Calu3 (cell line): ENCODE data around the gene BCAS3. TPM values are rescaled to one million over a fixed set of nuclear protein-coding genes. Genes with fewer than 3 reads are reported as not detected.

Experiments used
- BruUV-seq: library from RNA; stranded (reverse); fragments of 400-500 nt; replicated peaks from 2 replicates; lab custom pipeline; 2021; lab: Mats Ljungman, UMichigan
- CTCF ChIA-PET: fragments of 300-600 bp; sonication (Branson Sonifier 250); formaldehyde crosslinking; loops from one replicate; lab custom pipeline; 2022; ENCODE audit warnings: antibody characterized with exemption; lab: Charles Lee
- DNase-seq: peaks from one replicate; pipeline ENCODE4 v3.0.0; 2022
- H3K27ac Mint-ChIP-seq: one replicate; pipeline ENCODE4 v1.8.0; 2022; ENCODE audit warnings: mixed read lengths; ENCODE audit not compliant: unreplicated experiment
- H3K27me3 Mint-ChIP-seq: one replicate; pipeline ENCODE4 v1.8.0; 2022; ENCODE audit warnings: mixed read lengths; ENCODE audit not compliant: unreplicated experiment
- H3K36me3 Mint-ChIP-seq: one replicate; pipeline ENCODE4 v1.8.0; 2022; ENCODE audit warnings: mild to moderate bottlenecking, moderate library complexity, mixed read lengths; ENCODE audit not compliant: insufficient read depth, unreplicated experiment
- H3K4me1 Mint-ChIP-seq: one replicate; pipeline ENCODE4 v1.8.0; 2022; ENCODE audit warnings: mild to moderate bottlenecking, low read depth, mixed read lengths; ENCODE audit not compliant: unreplicated experiment
- H3K4me3 Mint-ChIP-seq: one replicate; pipeline ENCODE4 v1.8.0; 2022; ENCODE audit warnings: mild to moderate bottlenecking, low read depth, moderate library complexity, mixed read lengths; ENCODE audit not compliant: unreplicated experiment
- H3K9me3 Mint-ChIP-seq: one replicate; pipeline ENCODE4 v1.8.0; 2022; ENCODE audit warnings: low read depth, mixed read lengths; ENCODE audit not compliant: unreplicated experiment
- intact Hi-C: fragments of 100-400 bp; cut with micrococcal nuclease; formaldehyde crosslinking; loops from one replicate; pipeline ENCODE4 v1.10.0; 2022; ENCODE audit not compliant: unreplicated experiment
- total RNA-seq: library from RNA; stranded (reverse); gene quantifications from 2 replicates; pipeline ENCODE4 v1.2.3, GENCODE V29; 2022
- TF ChIP-seq, protein P1 (sequence below): fragments of 200-600 bp; IDR thresholded peaks from one replicate; pipeline ENCODE4 v1.8.0; 2022; ENCODE audit warnings: antibody characterized with exemption; ENCODE audit not compliant: unreplicated experiment

Gene BCAS3
- total RNA-seq, 1 experiment from 2014 or later = 10.9 TPM

DNA sequence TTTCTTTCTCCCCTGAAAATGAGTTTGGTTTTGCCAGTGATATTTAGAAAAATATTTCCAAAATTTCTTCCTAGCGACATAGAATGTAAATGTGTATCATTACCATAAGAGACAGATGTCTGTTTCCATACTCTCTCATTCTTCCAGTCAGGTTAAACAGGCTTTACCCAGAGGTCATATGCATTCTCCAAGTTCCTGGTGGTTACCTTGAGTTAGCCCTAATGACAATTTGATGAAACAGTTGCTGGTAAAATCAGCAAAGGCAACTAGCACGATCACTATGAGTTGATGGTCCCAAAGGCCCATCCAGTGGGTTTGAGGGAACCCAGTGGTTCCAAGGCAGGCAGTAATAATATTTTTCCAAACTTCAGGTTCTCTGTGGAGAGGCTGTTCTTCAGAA is 618.4 kb downstream of the BCAS3 start:
- TF ChIP-seq, protein P1, sequence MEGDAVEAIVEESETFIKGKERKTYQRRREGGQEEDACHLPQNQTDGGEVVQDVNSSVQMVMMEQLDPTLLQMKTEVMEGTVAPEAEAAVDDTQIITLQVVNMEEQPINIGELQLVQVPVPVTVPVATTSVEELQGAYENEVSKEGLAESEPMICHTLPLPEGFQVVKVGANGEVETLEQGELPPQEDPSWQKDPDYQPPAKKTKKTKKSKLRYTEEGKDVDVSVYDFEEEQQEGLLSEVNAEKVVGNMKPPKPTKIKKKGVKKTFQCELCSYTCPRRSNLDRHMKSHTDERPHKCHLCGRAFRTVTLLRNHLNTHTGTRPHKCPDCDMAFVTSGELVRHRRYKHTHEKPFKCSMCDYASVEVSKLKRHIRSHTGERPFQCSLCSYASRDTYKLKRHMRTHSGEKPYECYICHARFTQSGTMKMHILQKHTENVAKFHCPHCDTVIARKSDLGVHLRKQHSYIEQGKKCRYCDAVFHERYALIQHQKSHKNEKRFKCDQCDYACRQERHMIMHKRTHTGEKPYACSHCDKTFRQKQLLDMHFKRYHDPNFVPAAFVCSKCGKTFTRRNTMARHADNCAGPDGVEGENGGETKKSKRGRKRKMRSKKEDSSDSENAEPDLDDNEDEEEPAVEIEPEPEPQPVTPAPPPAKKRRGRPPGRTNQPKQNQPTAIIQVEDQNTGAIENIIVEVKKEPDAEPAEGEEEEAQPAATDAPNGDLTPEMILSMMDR = no peak
- Mint-ChIP-seq H3K27ac (no peak overlapping the region), H3K4me3 (no peak overlapping the region), H3K9me3 (no peaks in the 10 kb centered on the region), H3K36me3 (no peaks in the 10 kb centered on the region), H3K27me3 (peaks cover 15% of the 10 kb centered on the region), H3K4me1 (no peaks in the 10 kb centered on the region)
- intact Hi-C loops = no loop called here
- CTCF ChIA-PET = no interaction called here
- no TSS peak for BruUV-seq
- no peak for DNase-seq

DNA sequence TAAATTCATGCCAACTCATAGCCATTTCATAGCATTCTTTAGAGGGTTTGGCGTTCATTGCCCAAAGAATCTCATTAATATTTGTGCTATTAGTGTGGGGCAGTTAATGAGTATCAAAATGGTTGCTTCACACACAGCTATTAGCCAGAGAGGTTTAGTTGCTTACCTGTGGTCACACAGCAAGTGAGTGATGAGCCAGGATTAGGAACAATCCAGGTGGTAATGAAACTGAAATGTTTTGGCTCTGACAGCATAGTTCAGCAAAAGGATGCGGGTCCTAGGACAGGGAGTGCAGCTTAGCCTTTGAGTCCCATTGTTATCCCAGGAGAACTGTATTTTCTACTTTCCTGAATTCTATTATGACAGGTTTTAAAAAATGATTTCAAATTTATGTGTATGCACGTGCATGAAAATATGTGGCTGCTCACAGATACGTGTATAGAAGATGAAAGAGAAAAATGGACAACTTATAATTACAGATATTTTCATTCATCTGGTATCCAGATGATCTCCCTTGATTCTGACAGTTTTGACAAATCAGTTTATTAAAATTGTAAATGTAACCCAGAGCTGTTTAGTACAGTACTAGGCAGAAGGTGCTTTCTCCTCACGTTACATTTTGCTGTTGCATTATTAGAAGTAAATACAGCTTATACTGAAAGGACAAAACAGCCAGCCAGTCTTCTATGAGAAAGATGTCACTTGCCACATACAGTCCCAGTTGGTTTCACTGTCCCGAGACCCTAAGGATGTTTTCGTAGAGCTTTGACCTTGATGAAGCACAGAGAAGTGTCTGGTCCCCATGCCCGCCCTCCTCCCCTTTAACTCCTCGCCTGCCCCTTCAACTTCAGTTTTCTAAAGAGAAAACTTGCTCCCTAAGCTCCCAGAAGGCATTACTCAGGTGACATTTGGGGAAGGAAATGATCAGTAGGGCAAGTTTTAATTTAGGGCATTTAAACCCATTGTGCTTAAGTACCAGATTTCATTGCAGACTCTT is 622.2 kb downstream of the BCAS3 start:
- Mint-ChIP-seq H3K27me3 (peaks cover 34% of the 10 kb centered on the region), H3K9me3 (no peaks in the 10 kb centered on the region), H3K4me3 (no peak overlapping the region), H3K27ac (no peak overlapping the region), H3K36me3 (no peaks in the 10 kb centered on the region), H3K4me1 (no peaks in the 10 kb centered on the region)
- no peak for DNase-seq
- no TSS peak for BruUV-seq
- TF ChIP-seq, protein P1 = no peak
- intact Hi-C loops = no loop called here
- CTCF ChIA-PET = no interaction called here

DNA sequence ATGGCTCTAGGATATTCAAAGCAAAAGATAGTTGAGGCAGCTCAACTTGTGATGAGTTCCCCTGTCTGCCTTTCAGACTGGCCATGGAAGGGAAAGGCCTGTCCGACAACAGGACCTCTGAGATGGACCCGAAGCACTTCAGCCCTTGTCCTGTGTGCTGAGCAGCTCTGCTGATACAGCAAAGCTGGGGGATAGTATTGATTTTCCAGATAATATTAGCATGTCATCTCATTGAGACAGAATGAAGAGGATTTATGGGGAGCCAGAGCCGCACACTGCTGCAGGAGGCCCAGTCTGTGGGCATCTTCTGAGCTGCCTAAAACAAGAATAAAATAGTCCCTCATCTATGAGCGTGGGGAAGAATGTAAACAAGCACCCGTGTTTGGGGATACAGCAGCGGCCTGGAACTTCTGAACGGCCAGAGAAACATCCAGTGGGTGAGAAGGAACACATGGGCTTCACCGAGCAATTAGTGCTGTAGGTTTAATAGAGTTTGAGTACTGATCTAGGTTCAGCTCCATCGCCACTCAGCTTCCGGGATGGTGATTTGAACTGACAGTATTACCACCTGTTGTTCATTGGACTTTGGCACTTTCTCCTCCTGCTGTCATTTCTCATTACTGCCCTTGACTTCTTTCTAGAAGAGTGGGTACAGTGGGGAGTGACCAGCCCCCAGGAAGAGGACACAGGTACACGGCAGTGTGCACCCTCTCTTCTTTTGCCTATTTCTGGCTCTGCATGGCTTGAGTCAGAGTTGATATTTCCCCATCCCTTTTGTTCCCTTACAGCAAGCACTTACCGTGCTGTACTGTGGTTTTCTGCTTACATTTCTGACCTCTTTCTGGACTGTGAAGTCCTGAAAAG is 625.5 kb downstream of the BCAS3 start:
- H3K36me3 Mint-ChIP-seq = no peaks in the 10 kb centered on the region
- no TSS peak for BruUV-seq
- H3K27me3 Mint-ChIP-seq = peaks cover 19% of the 10 kb centered on the region
- TF ChIP-seq, protein P1 = no peak
- H3K9me3 Mint-ChIP-seq = no peaks in the 10 kb centered on the region
- CTCF ChIA-PET = no interaction called here
- intact Hi-C loops = no loop called here
- no peaks in the 10 kb centered on the region for H3K4me1 Mint-ChIP-seq
- no peak for DNase-seq
- H3K27ac Mint-ChIP-seq = no peak overlapping the region
- H3K4me3 Mint-ChIP-seq = no peak overlapping the region

DNA sequence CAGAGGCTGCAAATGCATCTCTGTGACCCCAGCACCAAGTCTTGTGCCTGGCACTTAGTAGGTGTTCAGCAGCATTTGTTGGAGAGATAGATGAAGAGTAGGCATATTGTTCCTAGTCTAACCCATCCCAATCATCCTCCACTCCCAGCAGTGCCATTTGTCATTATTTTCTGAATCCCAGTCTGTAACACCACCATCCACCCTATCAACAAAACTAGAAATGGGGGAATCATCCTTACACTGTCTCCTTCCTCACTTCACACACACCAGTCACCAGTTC is 626.1 kb downstream of the BCAS3 start:
- H3K27ac Mint-ChIP-seq = no peak overlapping the region
- no peaks in the 10 kb centered on the region for H3K9me3 Mint-ChIP-seq
- TF ChIP-seq, protein P1 = no peak
- intact Hi-C loops = no loop called here
- CTCF ChIA-PET = no interaction called here
- H3K4me1 Mint-ChIP-seq = no peaks in the 10 kb centered on the region
- no TSS peak for BruUV-seq
- no peak overlapping the region for H3K4me3 Mint-ChIP-seq
- no peak for DNase-seq
- no peaks in the 10 kb centered on the region for H3K36me3 Mint-ChIP-seq
- peaks cover 19% of the 10 kb centered on the region for H3K27me3 Mint-ChIP-seq
